Keratinocyte (primary cell): ENCODE data around the gene SQOR.

Source experiments
- EZH2 ChIP-seq: IDR thresholded peaks from one replicate; pipeline ENCODE4 v1.6.1; 2012; ENCODE audit warnings: inconsistent platforms, mild to moderate bottlenecking, low read length, moderate library complexity
- TF ChIP-seq, protein P1 (sequence below), 3 experiments: IDR thresholded peaks in 1 of 3; conservative IDR thresholded peaks in 1 of 3; optimal IDR thresholded peaks in 1 of 3; 2 replicates in 2 of 3; 3 replicates in 1 of 3; pipeline versions ENCODE3 to v1.5.1; 2011; ENCODE audit warnings: low read length in 3 of 3, mild to moderate bottlenecking in 3 of 3, moderate library complexity in 2 of 3, control low read depth in 1 of 3, inconsistent platforms in 1 of 3; ENCODE audit not compliant: insufficient read depth in 2 of 3; ENCODE audit errors: extremely low read depth in 1 of 3

DNA sequence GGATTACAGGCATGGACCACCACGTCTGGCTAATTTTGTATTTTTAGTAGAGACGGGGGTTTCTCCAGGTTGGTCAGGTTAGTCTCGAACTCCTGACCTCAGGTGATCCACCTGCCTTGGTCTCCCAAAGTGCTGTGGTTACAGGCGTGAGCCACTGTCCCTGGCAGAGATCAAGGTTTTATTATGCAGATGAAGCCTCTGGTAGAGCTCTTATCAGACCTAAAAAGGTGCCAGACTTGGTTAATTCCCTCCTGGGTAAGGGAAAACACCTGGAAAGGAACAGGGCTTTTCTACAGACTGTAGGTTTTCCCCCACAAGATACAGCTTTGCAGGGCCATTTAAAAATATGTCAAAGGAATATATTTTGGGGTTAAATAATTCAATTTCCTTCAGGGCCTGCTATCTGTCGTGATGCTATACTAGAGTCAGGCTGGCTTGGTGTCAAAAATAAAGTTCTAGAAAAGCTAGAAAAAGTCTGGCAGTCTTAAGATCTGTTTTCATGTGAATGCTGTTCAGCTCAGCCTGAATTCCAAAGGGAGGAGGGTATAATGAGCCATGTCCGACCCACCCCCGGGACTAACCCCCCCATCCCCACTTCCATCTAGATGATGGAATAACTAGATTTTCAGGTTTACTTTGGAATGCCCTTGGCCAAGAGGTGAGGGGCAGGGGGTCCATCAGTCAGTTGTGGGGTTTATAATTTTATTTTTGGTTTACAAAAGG lies 49.6 kb upstream of the SQOR start:
- TF ChIP-seq, protein P1, sequence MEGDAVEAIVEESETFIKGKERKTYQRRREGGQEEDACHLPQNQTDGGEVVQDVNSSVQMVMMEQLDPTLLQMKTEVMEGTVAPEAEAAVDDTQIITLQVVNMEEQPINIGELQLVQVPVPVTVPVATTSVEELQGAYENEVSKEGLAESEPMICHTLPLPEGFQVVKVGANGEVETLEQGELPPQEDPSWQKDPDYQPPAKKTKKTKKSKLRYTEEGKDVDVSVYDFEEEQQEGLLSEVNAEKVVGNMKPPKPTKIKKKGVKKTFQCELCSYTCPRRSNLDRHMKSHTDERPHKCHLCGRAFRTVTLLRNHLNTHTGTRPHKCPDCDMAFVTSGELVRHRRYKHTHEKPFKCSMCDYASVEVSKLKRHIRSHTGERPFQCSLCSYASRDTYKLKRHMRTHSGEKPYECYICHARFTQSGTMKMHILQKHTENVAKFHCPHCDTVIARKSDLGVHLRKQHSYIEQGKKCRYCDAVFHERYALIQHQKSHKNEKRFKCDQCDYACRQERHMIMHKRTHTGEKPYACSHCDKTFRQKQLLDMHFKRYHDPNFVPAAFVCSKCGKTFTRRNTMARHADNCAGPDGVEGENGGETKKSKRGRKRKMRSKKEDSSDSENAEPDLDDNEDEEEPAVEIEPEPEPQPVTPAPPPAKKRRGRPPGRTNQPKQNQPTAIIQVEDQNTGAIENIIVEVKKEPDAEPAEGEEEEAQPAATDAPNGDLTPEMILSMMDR (optimal IDR thresholded peaks at IDR 0.05 in 1 of 3, IDR thresholded peaks at IDR 0.05 in 1 of 3, conservative IDR thresholded peaks at IDR 0.05 in 1 of 3; ENCODE audit: extremely low read depth in 1 of 3, insufficient read depth in 2 of 3, low read length in 3 of 3) = no peak
- TF ChIP-seq EZH2 = no peak
